Activated CD4-positive, alpha-beta T cell treated with anti-CD3 and anti-CD28 coated beads, Interleukin-2, amount 50 U/mL, for 48 hours (primary cell): ENCODE data around the gene MEIOSIN.
"Not testable (repeated sequence)": the region's sequence is repeated elsewhere in the genome, so short reads cannot be mapped to it uniquely, and the experiment has no call there.

ENCODE experiments used
- DNase-seq, 2 experiments: peaks; one replicate each; pipeline ENCODE4 v3.0.0-alpha.2; 2020

The MEIOSIN gene

GRCh38 chr19:45733160-45733810, at the start of gene MEIOSIN:
Gene MEIOSIN, plus strand, starts transcription at chr19:45733439. Its CDS starts 1,938 bp downstream, at chr19:45735377.
- DNase-seq: no peak

- DNase-seq: not testable (repeated sequence)
Measured at GRCh38 chr19:45685045-45685444, 48.2 kb upstream of the MEIOSIN start.

GRCh38 chr19:45687599-45687998, 45.6 kb upstream of the MEIOSIN start:
- DNase-seq: no peak

- peak; percentile 93 to 94 for DNase-seq
Measured at GRCh38 chr19:45691516-45692186, 41.6 kb upstream of the MEIOSIN start, which contains the start of gene SNRPD2. Gene SNRPD2, minus strand, starts transcription at chr19:45691953. Its CDS starts 65 bp downstream, at chr19:45691888.

- DNase-seq: peak; percentile 97 to 98
Measured at GRCh38 chr19:45692187-45693105, 40.8 kb upstream of the MEIOSIN start, which contains the start of gene QPCTL. Gene QPCTL, plus strand, starts transcription at chr19:45692666. Its CDS starts 38 bp downstream, at chr19:45692704.

GRCh38 chr19:45693106-45693788, 40.0 kb upstream of the MEIOSIN start:
- peak; percentile 88 to 91 for DNase-seq

GRCh38 chr19:45701676-45702075, 31.6 kb upstream of the MEIOSIN start:
- DNase-seq: no peak

- DNase-seq: no peak
Measured at GRCh38 chr19:45705115-45705514, 28.1 kb upstream of the MEIOSIN start.

- DNase-seq: no peak
Measured at GRCh38 chr19:45705710-45706415, 27.4 kb upstream of the MEIOSIN start.

- no peak for DNase-seq
Measured at GRCh38 chr19:45710356-45711130, 22.7 kb upstream of the MEIOSIN start.

GRCh38 chr19:45711851-45712698, 21.2 kb upstream of the MEIOSIN start:
- no peak for DNase-seq

GRCh38 chr19:45712699-45713067, 20.6 kb upstream of the MEIOSIN start:
- DNase-seq: no peak

GRCh38 chr19:45713141-45713540, 20.1 kb upstream of the MEIOSIN start:
- DNase-seq: no peak

- DNase-seq: no peak
Measured at GRCh38 chr19:45715139-45715538, 18.1 kb upstream of the MEIOSIN start.

GRCh38 chr19:45716359-45717130, 16.7 kb upstream of the MEIOSIN start:
- peak; percentile 24 to 38 for DNase-seq

GRCh38 chr19:45717131-45717982, 15.9 kb upstream of the MEIOSIN start:
- peak; percentile 97 to 98 for DNase-seq

GRCh38 chr19:45717983-45718650, 15.1 kb upstream of the MEIOSIN start:
- peak in 1 of 2 experiments; percentile 10 for DNase-seq

- not testable (repeated sequence) for DNase-seq
Measured at GRCh38 chr19:45720065-45720464, 13.2 kb upstream of the MEIOSIN start.
